Measurements from ENCODE around the gene CCDC192.

CCDC192 gene

GRCh38 chr5:127920936-127921335, 217.7 kb downstream of the CCDC192 start:
- H3K36me3 ChIP-seq (ENCODE audit: control insufficient read depth, insufficient read depth, low read length): no peaks in the 10 kb centered on the region
- TF ChIP-seq, protein P1, sequence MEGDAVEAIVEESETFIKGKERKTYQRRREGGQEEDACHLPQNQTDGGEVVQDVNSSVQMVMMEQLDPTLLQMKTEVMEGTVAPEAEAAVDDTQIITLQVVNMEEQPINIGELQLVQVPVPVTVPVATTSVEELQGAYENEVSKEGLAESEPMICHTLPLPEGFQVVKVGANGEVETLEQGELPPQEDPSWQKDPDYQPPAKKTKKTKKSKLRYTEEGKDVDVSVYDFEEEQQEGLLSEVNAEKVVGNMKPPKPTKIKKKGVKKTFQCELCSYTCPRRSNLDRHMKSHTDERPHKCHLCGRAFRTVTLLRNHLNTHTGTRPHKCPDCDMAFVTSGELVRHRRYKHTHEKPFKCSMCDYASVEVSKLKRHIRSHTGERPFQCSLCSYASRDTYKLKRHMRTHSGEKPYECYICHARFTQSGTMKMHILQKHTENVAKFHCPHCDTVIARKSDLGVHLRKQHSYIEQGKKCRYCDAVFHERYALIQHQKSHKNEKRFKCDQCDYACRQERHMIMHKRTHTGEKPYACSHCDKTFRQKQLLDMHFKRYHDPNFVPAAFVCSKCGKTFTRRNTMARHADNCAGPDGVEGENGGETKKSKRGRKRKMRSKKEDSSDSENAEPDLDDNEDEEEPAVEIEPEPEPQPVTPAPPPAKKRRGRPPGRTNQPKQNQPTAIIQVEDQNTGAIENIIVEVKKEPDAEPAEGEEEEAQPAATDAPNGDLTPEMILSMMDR (IDR thresholded peaks at IDR 0.05; ENCODE audit: insufficient read depth, low read length, poor library complexity, severe bottlenecking): no peak
- H3K27me3 ChIP-seq (replicated peaks; ENCODE audit: control insufficient read depth, insufficient read depth, low read length): no peaks in the 10 kb centered on the region
- no peak overlapping the region for H3K4me3 ChIP-seq (replicated peaks; ENCODE audit: low read depth, low read length)
- DNase-seq (ENCODE audit: extremely low read depth, insufficient read length): no peak

DNA sequence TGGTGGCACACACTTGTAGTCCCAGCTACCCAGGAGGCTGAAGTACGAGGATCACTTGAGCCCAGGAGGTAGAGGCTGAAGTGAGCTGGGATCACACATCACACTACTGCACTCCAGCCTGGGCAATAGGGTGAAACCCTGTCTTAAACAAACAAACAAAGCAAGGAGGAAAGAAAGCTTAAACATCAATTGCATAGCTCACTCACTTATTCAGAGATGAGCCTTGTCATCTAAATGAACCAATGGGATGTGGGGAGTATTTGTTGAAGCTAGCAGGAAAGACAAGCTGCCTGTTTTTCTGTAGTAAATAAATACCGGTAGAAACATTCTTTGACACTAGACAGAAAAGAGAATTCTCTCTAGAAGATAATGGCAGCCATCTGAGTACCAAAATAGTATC, 219.4 kb downstream of the CCDC192 start:
- TF ChIP-seq, protein P1 (IDR thresholded peaks at IDR 0.05; ENCODE audit: insufficient read depth, low read length, poor library complexity, severe bottlenecking): no peak
- no peak for DNase-seq (ENCODE audit: extremely low read depth, insufficient read length)

DNA sequence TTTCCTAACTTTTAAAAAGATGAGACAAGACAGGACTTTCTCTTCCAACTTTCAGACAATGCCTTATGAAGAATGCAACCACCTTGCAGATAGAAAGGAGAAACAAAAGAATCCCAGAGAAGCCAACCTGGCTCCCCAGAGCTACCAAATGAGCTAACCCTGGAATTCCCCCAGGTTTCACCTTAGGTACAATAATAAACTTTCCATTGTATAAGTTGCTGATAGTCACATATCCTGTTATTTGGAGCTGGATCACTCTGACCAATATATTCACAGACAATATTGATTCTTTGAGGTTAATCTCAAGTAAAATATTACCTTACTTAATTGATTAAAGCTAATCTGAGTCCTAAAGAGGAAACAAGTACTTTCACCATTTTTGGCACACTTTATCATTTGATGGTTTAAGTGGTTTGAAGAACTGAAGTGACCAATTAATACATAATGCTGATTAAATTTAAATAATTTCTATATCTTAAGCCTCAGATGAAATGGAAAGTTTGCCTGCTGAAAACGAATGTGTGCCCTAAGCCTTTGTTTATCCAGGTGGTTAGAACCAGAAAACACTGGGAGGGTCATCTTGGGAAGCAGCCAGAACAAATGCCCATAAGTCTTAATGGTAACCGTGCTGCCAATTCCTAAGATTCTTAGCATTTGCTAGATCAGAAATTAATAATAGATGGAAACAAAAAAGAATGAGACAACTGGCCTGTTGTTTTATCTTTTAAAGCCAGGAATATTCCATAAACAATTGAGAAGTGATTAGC, 220.8 kb downstream of the CCDC192 start:
- H3K36me3 ChIP-seq (ENCODE audit: control insufficient read depth, insufficient read depth, low read length): no peaks in the 10 kb centered on the region
- no peak for DNase-seq (ENCODE audit: extremely low read depth, insufficient read length)
- TF ChIP-seq, protein P1 (IDR thresholded peaks at IDR 0.05; ENCODE audit: insufficient read depth, low read length, poor library complexity, severe bottlenecking): no peak
- no peak overlapping the region for H3K4me3 ChIP-seq (replicated peaks; ENCODE audit: low read depth, low read length)
- H3K27me3 ChIP-seq (replicated peaks; ENCODE audit: control insufficient read depth, insufficient read depth, low read length): no peaks in the 10 kb centered on the region

More for the DNA sequence above, 219.4 kb downstream of the CCDC192 start:
- H3K36me3 ChIP-seq (ENCODE audit: control insufficient read depth, insufficient read depth, low read length): no peaks in the 10 kb centered on the region
- no peaks in the 10 kb centered on the region for H3K27me3 ChIP-seq (replicated peaks; ENCODE audit: control insufficient read depth, insufficient read depth, low read length)
- no peak overlapping the region for H3K4me3 ChIP-seq (replicated peaks; ENCODE audit: low read depth, low read length)

- Histone ChIP-seq H3K36me3 (ENCODE audit: control insufficient read depth, insufficient read depth, low read length) (no peaks in the 10 kb centered on the region), H3K27me3 (replicated peaks; ENCODE audit: control insufficient read depth, insufficient read depth, low read length) (no peaks in the 10 kb centered on the region), H3K4me3 (replicated peaks; ENCODE audit: low read depth, low read length) (no peak overlapping the region)
- TF ChIP-seq, protein P1 (IDR thresholded peaks at IDR 0.05; ENCODE audit: insufficient read depth, low read length, poor library complexity, severe bottlenecking): no peak
- no peak for DNase-seq (ENCODE audit: extremely low read depth, insufficient read length)
These were observed 221.4 kb downstream of the CCDC192 start for GRCh38 chr5:127924606-127925005.

DNA sequence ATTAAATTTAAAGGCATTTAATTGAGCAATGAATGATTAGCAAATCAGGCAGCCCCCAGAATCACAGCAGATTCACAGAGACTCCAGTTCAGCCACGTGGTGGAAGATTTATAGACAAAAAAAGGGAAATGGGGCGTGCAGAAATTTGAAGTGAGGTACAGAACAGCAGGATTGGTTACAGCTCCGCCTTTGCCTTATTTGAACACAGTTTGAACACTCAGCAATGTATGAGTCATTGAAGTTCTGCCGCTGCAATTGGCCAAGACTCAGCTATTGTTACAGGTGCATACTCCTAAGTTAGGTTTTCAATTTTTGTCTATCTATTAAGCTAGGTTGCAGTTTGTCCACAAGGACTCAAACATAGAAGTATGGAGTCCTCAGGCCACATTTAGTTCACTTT, 222.7 kb downstream of the CCDC192 start:
- H3K27me3 ChIP-seq (replicated peaks; ENCODE audit: control insufficient read depth, insufficient read depth, low read length): no peaks in the 10 kb centered on the region
- no peaks in the 10 kb centered on the region for H3K36me3 ChIP-seq (ENCODE audit: control insufficient read depth, insufficient read depth, low read length)
- H3K4me3 ChIP-seq (replicated peaks; ENCODE audit: low read depth, low read length): no peak overlapping the region
- TF ChIP-seq, protein P1 (IDR thresholded peaks at IDR 0.05; ENCODE audit: insufficient read depth, low read length, poor library complexity, severe bottlenecking): no peak
- no peak for DNase-seq (ENCODE audit: extremely low read depth, insufficient read length)

Data from GM06990 (cell line).